Measurements from ENCODE around the gene DLG2.

The DLG2 gene

GRCh38 chr11:84819537-84819936 lies 807.6 kb downstream of the DLG2 start:
- no peak for TF ChIP-seq CTCF (IDR thresholded peaks at IDR 0.05; ENCODE audit: low read depth, low read length)
- H3K4me3 ChIP-seq (ENCODE audit: low read depth, low read length), result no peak overlapping the region

GRCh38 chr11:84819128-84819527 lies 808.0 kb downstream of the DLG2 start:
- no peak for TF ChIP-seq CTCF (IDR thresholded peaks at IDR 0.05; ENCODE audit: low read depth, low read length)
- no peak overlapping the region for H3K4me3 ChIP-seq (ENCODE audit: low read depth, low read length)

- H3K4me3 ChIP-seq (ENCODE audit: low read depth, low read length), result no peak overlapping the region
- no peak for TF ChIP-seq CTCF (IDR thresholded peaks at IDR 0.05; ENCODE audit: low read depth, low read length)
Measured at GRCh38 chr11:84817998-84818397, 809.1 kb downstream of the DLG2 start.

- H3K4me3 ChIP-seq (ENCODE audit: low read depth, low read length), result no peak overlapping the region
- no peak for TF ChIP-seq CTCF (IDR thresholded peaks at IDR 0.05; ENCODE audit: low read depth, low read length)
Measured at GRCh38 chr11:84812471-84812969, 814.6 kb downstream of the DLG2 start.

GRCh38 chr11:84806354-84806753 lies 820.8 kb downstream of the DLG2 start:
- no peak overlapping the region for H3K4me3 ChIP-seq (ENCODE audit: low read depth, low read length)
- TF ChIP-seq CTCF (IDR thresholded peaks at IDR 0.05; ENCODE audit: low read depth, low read length), result no peak

GRCh38 chr11:84804041-84804440 lies 823.1 kb downstream of the DLG2 start:
- TF ChIP-seq CTCF (IDR thresholded peaks at IDR 0.05; ENCODE audit: low read depth, low read length), result no peak
- no peak overlapping the region for H3K4me3 ChIP-seq (ENCODE audit: low read depth, low read length)

GRCh38 chr11:84800755-84801346 lies 826.3 kb downstream of the DLG2 start:
- H3K4me3 ChIP-seq (ENCODE audit: low read depth, low read length), result no peak overlapping the region
- no peak for TF ChIP-seq CTCF (IDR thresholded peaks at IDR 0.05; ENCODE audit: low read depth, low read length)

Measured in WI38 (cell line).